PC-3 (cell line): ENCODE data around the gene TMX2. TPM values are rescaled to one million over a fixed set of nuclear protein-coding genes. Genes with fewer than 3 reads are reported as not detected.

Experiments used
- ATAC-seq: fragments of 200-7000 bp; cut with Tn5 transposase; 2 replicates; pipeline ENCODE4 v1.9.1; 2020; ENCODE audit warnings: mild to moderate bottlenecking, moderate library complexity
- BruUV-seq: library from RNA; stranded (reverse); fragments of 400-500 nt; replicated peaks from 2 replicates; lab custom pipeline; 2021; lab: Mats Ljungman, UMichigan
- CTCF ChIA-PET: fragments of 300-600 bp; sonication (Branson Sonifier 250); formaldehyde crosslinking; loops from one replicate; lab custom pipeline; 2022; ENCODE audit warnings: antibody characterized with exemption; lab: Charles Lee
- POLR2A ChIA-PET: fragments of 300-600 bp; sonication (Branson Sonifier 250); formaldehyde crosslinking; loops from one replicate; lab custom pipeline; 2022; ENCODE audit warnings: antibody characterized with exemption; ENCODE audit not compliant: unreplicated experiment; lab: Charles Lee
- DNase-seq: peaks from one replicate; pipeline ENCODE4 v3.0.0-alpha.2; 2015
- H2AFZ ChIP-seq: fragments of 300-600 bp; sonication (generic); 2 replicates; pipeline ENCODE4 v1.6.0; 2016; ENCODE audit warnings: antibody characterized with exemption, low read length
- H3F3A ChIP-seq: fragments of 300-600 bp; sonication (generic); one replicate; pipeline ENCODE4 v1.6.0; 2017; ENCODE audit warnings: antibody characterized with exemption, low read length, control low read depth, mild to moderate bottlenecking; ENCODE audit not compliant: unreplicated experiment
- H3K27ac ChIP-seq: fragments of 300-600 bp; sonication (generic); 2 replicates; pipeline ENCODE4 v1.5.1; 2016; ENCODE audit warnings: mild to moderate bottlenecking, low read length
- H3K27me3 ChIP-seq: fragments of 300-600 bp; sonication (generic); 2 replicates; pipeline ENCODE4 v1.6.1; 2016; ENCODE audit warnings: low read length, mixed read lengths
- H3K36me3 ChIP-seq: fragments of 300-600 bp; sonication (generic); 2 replicates; pipeline ENCODE4 v1.6.1; 2016; ENCODE audit warnings: low read depth, mixed run types, low read length, mixed read lengths
- H3K4me1 ChIP-seq: fragments of 300-600 bp; sonication (generic); 2 replicates; pipeline ENCODE4 v1.5.1; 2016; ENCODE audit warnings: low read length; ENCODE audit not compliant: insufficient read depth
- H3K4me2 ChIP-seq: fragments of 300-600 bp; sonication (generic); 2 replicates; pipeline ENCODE4 v1.6.0; 2016; ENCODE audit warnings: low read length
- H3K4me3 ChIP-seq: fragments of 300-600 bp; sonication (generic); 2 replicates; pipeline ENCODE4 v1.5.1; 2016; ENCODE audit warnings: mild to moderate bottlenecking, low read length, mixed read lengths
- H3K79me2 ChIP-seq: fragments of 300-600 bp; sonication (generic); 2 replicates; pipeline ENCODE4 v1.6.1; 2017; ENCODE audit warnings: low read length, mixed read lengths
- H3K9ac ChIP-seq: fragments of 300-600 bp; sonication (generic); 2 replicates; pipeline ENCODE4 v1.6.0; 2016; ENCODE audit warnings: mild to moderate bottlenecking, low read length
- H3K9me2 ChIP-seq: fragments of 300-600 bp; sonication (generic); replicated peaks from 2 replicates; pipeline ENCODE4 v1.6.1; 2016; ENCODE audit warnings: mixed run types, low read length, mixed read lengths
- H3K9me3 ChIP-seq: fragments of 300-600 bp; sonication (generic); 2 replicates; pipeline ENCODE4 v1.6.1; 2016; ENCODE audit warnings: low read length, mixed read lengths
- H4K20me1 ChIP-seq: fragments of 300-600 bp; sonication (generic); 2 replicates; pipeline ENCODE4 v1.6.1; 2016; ENCODE audit warnings: low read length, mixed read lengths
- EZH2 ChIP-seq: fragments of 300-600 bp; sonication (generic); IDR thresholded peaks from one replicate; pipeline ENCODE4 v1.6.1; 2017; ENCODE audit warnings: antibody characterized with exemption, mild to moderate bottlenecking, low read length; ENCODE audit not compliant: unreplicated experiment
- EZH2phosphoT487 ChIP-seq: fragments of 300-600 bp; sonication (generic); IDR thresholded peaks from 2 replicates; pipeline ENCODE4 v1.6.1; 2018; ENCODE audit warnings: mild to moderate bottlenecking, antibody characterized with exemption, low read length, borderline replicate concordance
- intact Hi-C: fragments of 100-400 bp; cut with micrococcal nuclease; formaldehyde crosslinking; loops from 2 replicates; pipeline ENCODE4 v1.9.0; 2023
- total RNA-seq: library from RNA; depleted of rRNA; stranded (reverse); fragments of >200 nt; gene quantifications from 2 replicates; pipeline ENCODE4 v1.2.3, GENCODE V29; 2014
- TF ChIP-seq, protein P1 (sequence below): fragments of 300-600 bp; sonication (generic); conservative IDR thresholded peaks from 2 replicates; pipeline ENCODE4 v1.5.1; 2017; ENCODE audit warnings: antibody characterized with exemption, low read depth, mild to moderate bottlenecking, low read length

TMX2 gene
- total RNA-seq, 1 experiment from 2014 or later = 241 TPM

DNA sequence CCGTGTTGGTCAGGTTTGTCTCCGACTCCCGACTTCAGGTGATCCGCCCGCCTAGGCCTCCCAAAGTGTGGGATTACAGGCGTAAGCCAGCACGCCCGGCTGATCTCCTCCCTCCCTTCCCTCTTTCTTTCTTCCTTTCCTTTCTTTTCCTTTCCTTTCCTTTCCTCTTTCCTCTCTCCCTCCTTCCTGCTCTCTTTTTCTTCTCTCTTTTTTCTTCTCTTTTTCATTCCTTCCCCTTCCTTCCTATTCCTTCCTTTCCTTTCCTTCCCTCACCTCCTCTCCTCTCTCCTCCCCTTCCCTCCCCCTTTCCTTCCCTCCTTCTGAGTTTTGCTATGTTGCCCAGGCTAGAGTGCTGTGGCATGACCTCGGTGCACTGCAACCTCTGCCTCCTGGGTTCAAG, 48.4 kb upstream of the TMX2 start:
- no peak overlapping the region for H3K27ac ChIP-seq
- no peaks in the 10 kb centered on the region for H3K27me3 ChIP-seq
- H2AFZ ChIP-seq = no peak overlapping the region
- no peaks in the 10 kb centered on the region for H3K9me2 ChIP-seq
- H3K4me2 ChIP-seq = no peak overlapping the region
- peaks cover 27% of the 10 kb centered on the region for H3K79me2 ChIP-seq
- ATAC-seq = no peak
- no peaks in the 10 kb centered on the region for H3F3A ChIP-seq
- intact Hi-C loops = no loop called here
- H3K9me3 ChIP-seq = no peaks in the 10 kb centered on the region
- H3K9ac ChIP-seq = no peak overlapping the region
- peaks cover 21% of the 10 kb centered on the region for H3K36me3 ChIP-seq
- POLR2A ChIA-PET = no interaction called here
- CTCF ChIA-PET = no interaction called here
- H3K4me3 ChIP-seq = no peak overlapping the region
- DNase-seq = no peak
- BruUV-seq = no TSS peak
- H4K20me1 ChIP-seq = peaks cover 2% of the 10 kb centered on the region; the same call in 1 of the 2 replicates
- TF ChIP-seq, protein P1, sequence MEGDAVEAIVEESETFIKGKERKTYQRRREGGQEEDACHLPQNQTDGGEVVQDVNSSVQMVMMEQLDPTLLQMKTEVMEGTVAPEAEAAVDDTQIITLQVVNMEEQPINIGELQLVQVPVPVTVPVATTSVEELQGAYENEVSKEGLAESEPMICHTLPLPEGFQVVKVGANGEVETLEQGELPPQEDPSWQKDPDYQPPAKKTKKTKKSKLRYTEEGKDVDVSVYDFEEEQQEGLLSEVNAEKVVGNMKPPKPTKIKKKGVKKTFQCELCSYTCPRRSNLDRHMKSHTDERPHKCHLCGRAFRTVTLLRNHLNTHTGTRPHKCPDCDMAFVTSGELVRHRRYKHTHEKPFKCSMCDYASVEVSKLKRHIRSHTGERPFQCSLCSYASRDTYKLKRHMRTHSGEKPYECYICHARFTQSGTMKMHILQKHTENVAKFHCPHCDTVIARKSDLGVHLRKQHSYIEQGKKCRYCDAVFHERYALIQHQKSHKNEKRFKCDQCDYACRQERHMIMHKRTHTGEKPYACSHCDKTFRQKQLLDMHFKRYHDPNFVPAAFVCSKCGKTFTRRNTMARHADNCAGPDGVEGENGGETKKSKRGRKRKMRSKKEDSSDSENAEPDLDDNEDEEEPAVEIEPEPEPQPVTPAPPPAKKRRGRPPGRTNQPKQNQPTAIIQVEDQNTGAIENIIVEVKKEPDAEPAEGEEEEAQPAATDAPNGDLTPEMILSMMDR = no peak
- TF ChIP-seq EZH2 (no peak), EZH2phosphoT487 (no peak)
- H3K4me1 ChIP-seq = peaks cover 7% of the 10 kb centered on the region

DNA sequence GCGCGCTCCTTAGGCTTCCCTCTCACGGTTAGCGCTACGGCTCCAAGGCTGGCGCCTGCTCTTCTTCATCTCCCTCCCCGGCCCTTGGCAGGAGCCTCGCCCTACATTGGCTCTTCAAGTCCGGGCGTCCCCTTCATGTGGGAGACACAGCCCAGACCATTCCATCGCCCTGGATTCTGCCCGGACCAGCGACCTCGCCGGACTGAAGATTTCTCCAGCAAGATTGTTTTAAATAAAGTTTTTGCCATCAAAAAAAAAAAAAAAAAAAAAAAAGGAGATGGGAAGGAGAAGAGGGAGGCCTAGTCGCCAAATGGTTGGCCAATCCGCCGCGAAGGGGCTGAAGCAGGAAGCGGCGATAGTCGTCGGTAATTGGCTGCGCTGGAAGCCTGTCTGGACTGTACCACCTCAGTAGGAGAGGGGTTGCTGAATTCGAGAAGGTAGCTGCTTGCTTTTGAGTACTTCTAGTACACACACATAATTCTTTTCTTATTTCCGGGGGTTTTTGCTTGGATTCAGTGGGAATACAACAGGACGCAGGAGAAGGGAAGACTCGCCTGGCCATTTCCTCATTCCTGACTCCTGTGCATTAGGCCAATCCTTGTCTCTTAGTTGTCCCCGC, 45.2 kb upstream of the TMX2 start:
- Histone ChIP-seq H3K36me3 (peaks cover 5% of the 10 kb centered on the region), H3K79me2 (peaks cover 43% of the 10 kb centered on the region), H3K4me2 (peak overlapping the region; percentile 94), H3K4me1 (peaks cover 16% of the 10 kb centered on the region), H2AFZ (peak overlapping the region; percentile 80), H3K9me2 (no peaks in the 10 kb centered on the region), H3K9ac (peak overlapping the region; percentile 93), H3K9me3 (no peaks in the 10 kb centered on the region), H4K20me1 (peaks cover 9% of the 10 kb centered on the region; the same call in 1 of the 2 replicates), H3K27ac (peak overlapping the region; percentile 88), H3F3A (no peaks in the 10 kb centered on the region), H3K27me3 (no peaks in the 10 kb centered on the region), H3K4me3 (peak overlapping the region; percentile 97)
- intact Hi-C loops = loop anchor here (1.0 to 2.0 kb wide), 6 partner anchors 10 to 911 kb away; partner anchors contain the start of genes CLP1, MED19, SELENOH and SSRP1
- TF ChIP-seq, protein P1 = no peak
- no peak for TF ChIP-seq EZH2
- TF ChIP-seq EZH2phosphoT487 = no peak
- BruUV-seq = no TSS peak
- DNase-seq = peak; percentile 98
- ChIA-PET POLR2A (no interaction called here), CTCF (interaction anchor here (0.6 kb wide), 1 partner anchor 133 kb away, joined by 3 read pairs; no protein-coding TSS in a partner anchor)
- ATAC-seq = peak; percentile 67
